DND-41 (cell line): ENCODE measurements around the gene MAZ.

ENCODE experiments used
- EZH2 ChIP-seq: IDR thresholded peaks from 3 replicates; pipeline ENCODE4 v1.6.1; 2012; ENCODE audit warnings: borderline replicate concordance, low read depth, mild to moderate bottlenecking, moderate library complexity, low read length, inconsistent platforms; ENCODE audit not compliant: severe bottlenecking
- TF ChIP-seq, protein P1 (sequence below): IDR thresholded peaks from 2 replicates; pipeline ENCODE4 v1.5.1; 2012; ENCODE audit warnings: borderline replicate concordance, low read length, moderate library complexity, mild to moderate bottlenecking; ENCODE audit not compliant: poor library complexity, severe bottlenecking; ENCODE audit errors: extremely low read depth

DNA sequence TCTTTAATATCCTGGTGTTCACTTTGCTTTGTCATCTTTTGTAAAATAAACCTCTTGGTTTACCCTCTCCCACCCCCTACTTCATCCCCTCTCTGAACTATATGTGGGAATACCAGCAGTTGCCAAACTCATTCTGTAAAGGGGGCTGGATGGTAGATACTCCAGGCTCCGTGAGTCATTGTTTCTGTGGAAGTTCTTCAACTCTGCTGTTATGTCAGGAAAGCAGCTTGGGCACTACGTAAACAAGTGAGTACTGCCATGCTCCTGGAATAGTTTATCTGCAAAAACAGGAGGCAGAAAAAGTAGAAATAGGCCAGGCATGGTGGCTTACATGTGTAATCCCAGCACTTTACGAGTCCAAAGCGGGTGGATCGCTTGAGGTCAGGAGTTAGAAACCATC is 31.5 kb downstream of the MAZ start:
- TF ChIP-seq, protein P1, sequence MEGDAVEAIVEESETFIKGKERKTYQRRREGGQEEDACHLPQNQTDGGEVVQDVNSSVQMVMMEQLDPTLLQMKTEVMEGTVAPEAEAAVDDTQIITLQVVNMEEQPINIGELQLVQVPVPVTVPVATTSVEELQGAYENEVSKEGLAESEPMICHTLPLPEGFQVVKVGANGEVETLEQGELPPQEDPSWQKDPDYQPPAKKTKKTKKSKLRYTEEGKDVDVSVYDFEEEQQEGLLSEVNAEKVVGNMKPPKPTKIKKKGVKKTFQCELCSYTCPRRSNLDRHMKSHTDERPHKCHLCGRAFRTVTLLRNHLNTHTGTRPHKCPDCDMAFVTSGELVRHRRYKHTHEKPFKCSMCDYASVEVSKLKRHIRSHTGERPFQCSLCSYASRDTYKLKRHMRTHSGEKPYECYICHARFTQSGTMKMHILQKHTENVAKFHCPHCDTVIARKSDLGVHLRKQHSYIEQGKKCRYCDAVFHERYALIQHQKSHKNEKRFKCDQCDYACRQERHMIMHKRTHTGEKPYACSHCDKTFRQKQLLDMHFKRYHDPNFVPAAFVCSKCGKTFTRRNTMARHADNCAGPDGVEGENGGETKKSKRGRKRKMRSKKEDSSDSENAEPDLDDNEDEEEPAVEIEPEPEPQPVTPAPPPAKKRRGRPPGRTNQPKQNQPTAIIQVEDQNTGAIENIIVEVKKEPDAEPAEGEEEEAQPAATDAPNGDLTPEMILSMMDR: no peak
- TF ChIP-seq EZH2: no peak
